ENCODE data around the gene ETV1. TPM values are rescaled to one million over a fixed set of nuclear protein-coding genes. Genes with fewer than 3 reads are reported as not detected.

The ETV1 gene
- total RNA-seq, 1 experiment from 2014 or later, result 23.3 TPM

GRCh38 chr7:14009453-14010418 is 20.3 kb upstream of the ETV1 start (continued):
- TF ChIP-seq POLR2AphosphoS5 (IDR thresholded peaks at IDR 0.05; ENCODE audit: low read depth, low read length) (no peak), SP1 (IDR thresholded peaks at IDR 0.05; ENCODE audit: low read depth) (no peak)

- no peaks in the 10 kb centered on the region for H3K27me3 ChIP-seq (ENCODE audit: insufficient read depth, low read length)
- CTCF ChIA-PET, result no interaction called here
- TF ChIP-seq MAX (IDR thresholded peaks at IDR 0.05) (no peak), CBX3 (IDR thresholded peaks at IDR 0.05; ENCODE audit: low read depth) (no peak), ZFX (IDR thresholded peaks at IDR 0.05) (no peak), CEBPB (IDR thresholded peaks at IDR 0.05; ENCODE audit: low read depth) (no peak), FOSL1 (IDR thresholded peaks at IDR 0.05; ENCODE audit: low read depth) (no peak), ZNF274 (IDR thresholded peaks at IDR 0.05; ENCODE audit: low read depth, low read length) (no peak), YY1 (IDR thresholded peaks at IDR 0.05; ENCODE audit: extremely low read depth, insufficient replicate concordance, low read depth, low read length) (no peak), RAD21 (IDR thresholded peaks at IDR 0.05; ENCODE audit: low read depth) (no peak), EZH2phosphoT487 (IDR thresholded peaks at IDR 0.05; ENCODE audit: borderline replicate concordance) (no peak), SIN3A (IDR thresholded peaks at IDR 0.05; ENCODE audit: low read depth) (no peak), SRF (IDR thresholded peaks at IDR 0.05; ENCODE audit: low read depth) (no peak)
- RAD21 ChIA-PET (ENCODE audit: low non-redundant PET in 1 of 2, low total read pairs in 2 of 2, uncharacterized antibody in 2 of 2, unreplicated experiment in 2 of 2), result no interaction called here
- POLR2A ChIA-PET, result no interaction called here
- no TSS peak for BruUV-seq (replicated peaks)
- H3K9me3 ChIP-seq (ENCODE audit: control insufficient read depth in 1 of 2, insufficient read depth in 1 of 2, low read depth in 1 of 2, low read length in 2 of 2), result no peaks in the 10 kb centered on the region
- H3K4me2 ChIP-seq (ENCODE audit: low read length), result no peak overlapping the region
- no peak overlapping the region for H3K27ac ChIP-seq (ENCODE audit: low read depth, low read length)
- no peaks in the 10 kb centered on the region for H3K79me2 ChIP-seq (ENCODE audit: insufficient read depth, low read length)
- H3K4me1 ChIP-seq (ENCODE audit: control insufficient read depth in 1 of 2, insufficient read depth in 2 of 2, low read length in 2 of 2), result no peaks in the 10 kb centered on the region
- H3K4me3 ChIP-seq (replicated peaks in 1 of 2; ENCODE audit: low read depth in 1 of 2, low read length in 2 of 2), result no peak overlapping the region
- no peak overlapping the region for H2AFZ ChIP-seq (ENCODE audit: low read depth, low read length, poor library complexity, severe bottlenecking)
- ATAC-seq, result no peak
- no peak overlapping the region for H3K9ac ChIP-seq (ENCODE audit: low read length)
- H3K36me3 ChIP-seq (ENCODE audit: control insufficient read depth in 1 of 2, insufficient read depth in 2 of 2, low read length in 2 of 2), result no peaks in the 10 kb centered on the region
- intact Hi-C loops (cut with micrococcal nuclease), result no loop called here
- no peaks in the 10 kb centered on the region for H3K9me2 ChIP-seq (ENCODE audit: insufficient read depth)
- no peaks in the 10 kb centered on the region for H4K20me1 ChIP-seq (ENCODE audit: insufficient read depth)
- no peak for DNase-seq (ENCODE audit: low read depth, low spot score)
These were observed 11.7 kb upstream of the ETV1 start for GRCh38 chr7:14001139-14001538.
